HCT116 (cell line): ENCODE measurements around the gene SNAPC1.

ENCODE experiments used
- CTCF ChIP-seq, 3 experiments: fragments of 200-600 bp in 1 of 3; sonication (generic) in 1 of 3; IDR thresholded peaks in 2 of 3; conservative IDR thresholded peaks in 1 of 3; 2 replicates each; pipeline ENCODE4 v1.5.1; 2012 to 2017; ENCODE audit warnings: low read depth in 2 of 3, low read length in 2 of 3, antibody characterized with exemption in 1 of 3, borderline replicate concordance in 1 of 3, control low read depth in 1 of 3, mild to moderate bottlenecking in 1 of 3, mixed read lengths in 1 of 3, mixed run types in 1 of 3, moderate library complexity in 1 of 3; ENCODE audit not compliant: insufficient read depth in 1 of 3
- EZH2 ChIP-seq: fragments of 200-600 bp; sonication (generic); IDR thresholded peaks from 2 replicates; pipeline ENCODE4 v1.6.1; 2017; ENCODE audit warnings: antibody characterized with exemption, mixed run types
- MAX ChIP-seq: IDR thresholded peaks from 2 replicates; pipeline ENCODE4 v1.6.1; 2012
- POLR2AphosphoS5 ChIP-seq: IDR thresholded peaks from 2 replicates; pipeline ENCODE4 v1.6.1; 2011; ENCODE audit warnings: mild to moderate bottlenecking, low read depth, low read length, moderate library complexity
- SP1 ChIP-seq: IDR thresholded peaks from 2 replicates; pipeline ENCODE4 v1.6.1; 2012; ENCODE audit warnings: low read depth
- ZNF274 ChIP-seq: fragments of 200-500 bp; sonication (Bioruptor generic); IDR thresholded peaks from 2 replicates; pipeline ENCODE4 v1.6.1; 2014; ENCODE audit warnings: mild to moderate bottlenecking, low read depth, low read length, inconsistent platforms

DNA sequence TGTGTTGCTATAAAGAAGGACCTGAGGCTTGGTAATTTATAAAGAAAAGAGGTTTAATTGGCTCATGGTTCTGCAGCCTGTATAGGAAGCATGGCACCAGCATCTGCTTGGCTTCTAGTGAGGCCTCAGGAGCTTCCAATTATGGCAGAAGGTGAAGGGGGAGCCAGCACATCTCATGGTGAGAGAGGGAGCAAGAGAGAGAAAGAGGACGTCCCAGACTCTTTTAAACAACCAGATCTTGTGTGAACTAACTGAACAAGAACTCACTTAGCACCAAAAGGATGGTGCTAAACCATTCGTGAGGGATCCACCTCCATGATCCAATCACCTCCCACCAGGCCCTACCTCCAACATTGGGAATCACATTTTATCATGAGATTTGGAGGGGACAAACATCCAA is 6.1 kb upstream of the SNAPC1 start:
- TF ChIP-seq EZH2 (no peak), MAX (no peak), CTCF (IDR thresholded peaks at IDR 0.05 in 2 of 3, conservative IDR thresholded peaks at IDR 0.05 in 1 of 3; ENCODE audit: borderline replicate concordance in 1 of 3, insufficient read depth in 1 of 3, low read depth in 2 of 3, low read length in 2 of 3) (no peak), POLR2AphosphoS5 (no peak), SP1 (no peak), ZNF274 (no peak)
